Stomach (tissue), 4 donors: Measurements from ENCODE around the gene IL1A.

Experiments used
- CTCF ChIP-seq, 7 experiments: fragments of 450-650 bp in 4 of 7; fragments of 200-600 bp in 3 of 7; sonication (generic) in 3 of 7; IDR thresholded peaks; one replicate each; pipeline ENCODE4 v1.5.1; 2016 to 2019; ENCODE audit warnings: antibody characterized with exemption in 7 of 7, control low read depth in 2 of 7, mild to moderate bottlenecking in 1 of 7
- EP300 ChIP-seq: sonication (generic); formaldehyde crosslinking; IDR thresholded peaks from one replicate; pipeline ENCODE4 v1.6.1; 2017; ENCODE audit warnings: antibody characterized with exemption
- POLR2AphosphoS5 ChIP-seq, 3 donors: sonication (generic); formaldehyde crosslinking; IDR thresholded peaks; one replicate each; pipeline ENCODE4 v1.6.1; 2016; ENCODE audit warnings: antibody characterized with exemption in 3 of 3

- no peak for TF ChIP-seq POLR2AphosphoS5 (IDR thresholded peaks at IDR 0.05)
- TF ChIP-seq EP300: no peak
- no peak for TF ChIP-seq CTCF (IDR thresholded peaks at IDR 0.05)
Observed at GRCh38 chr2:112733456-112733855, 50.8 kb downstream of the IL1A start.
